Activated naive CD4-positive, alpha-beta T cell (primary cell): ENCODE data around the gene MRPL54.
A peak's percentile ranks its signal among the peaks of the same experiment; 100 is the strongest.

Experiments
- DNase-seq, 4 experiments: peaks; one replicate each; lab custom pipeline; 2025; lab: John Stamatoyannopoulos, UW

Gene MRPL54

DNA sequence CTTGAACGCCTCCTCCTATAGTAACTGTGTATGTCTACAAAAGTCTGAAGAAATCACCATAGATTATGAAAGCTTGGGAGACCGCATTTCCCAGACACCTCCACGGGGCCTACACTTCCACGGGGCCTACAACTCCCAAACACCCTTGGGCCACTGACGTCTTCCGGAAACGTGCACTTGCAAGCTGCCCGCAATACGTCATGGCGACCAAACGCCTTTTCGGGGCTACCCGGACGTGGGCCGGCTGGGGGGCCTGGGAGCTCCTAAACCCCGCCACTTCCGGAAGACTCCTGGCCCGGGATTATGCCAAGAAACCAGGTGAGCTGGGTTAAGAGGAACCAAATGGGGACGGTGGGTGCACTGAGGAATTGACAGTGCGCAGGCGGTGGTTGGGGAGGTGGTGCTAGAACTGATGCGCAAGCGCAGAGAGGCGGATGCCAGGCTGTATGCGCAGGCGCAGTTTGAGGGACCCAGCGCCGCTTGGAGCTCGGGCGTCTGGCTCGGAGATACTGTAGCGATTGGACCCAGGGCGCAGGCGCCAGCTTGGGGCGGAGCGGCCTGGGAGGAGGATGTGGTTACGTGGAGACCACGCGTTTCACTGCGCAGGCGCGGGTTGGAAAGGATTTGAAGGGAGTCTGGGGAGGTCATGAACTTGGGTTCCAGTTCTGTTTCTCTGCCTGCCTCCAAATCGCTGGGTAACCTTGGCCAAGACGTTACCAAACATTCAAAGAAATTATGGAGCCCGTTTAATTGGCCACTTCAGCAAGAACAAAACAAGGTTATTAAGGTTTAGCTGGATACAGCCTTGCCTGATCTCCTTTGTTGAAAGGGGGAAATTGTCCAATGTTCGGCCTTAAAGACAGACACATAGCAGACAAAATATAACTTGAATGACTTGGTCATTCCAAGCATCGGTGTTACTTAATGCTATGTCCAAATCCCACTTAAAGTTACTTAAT lies at the start of gene MRPL54:
TSS of gene MRPL54 (plus strand) at position 182 of the 959 bp plus-strand sequence. CDS start at position 201, 19 bp downstream.
- DNase-seq = peak; percentile 98 to 99 (median 99)

DNA sequence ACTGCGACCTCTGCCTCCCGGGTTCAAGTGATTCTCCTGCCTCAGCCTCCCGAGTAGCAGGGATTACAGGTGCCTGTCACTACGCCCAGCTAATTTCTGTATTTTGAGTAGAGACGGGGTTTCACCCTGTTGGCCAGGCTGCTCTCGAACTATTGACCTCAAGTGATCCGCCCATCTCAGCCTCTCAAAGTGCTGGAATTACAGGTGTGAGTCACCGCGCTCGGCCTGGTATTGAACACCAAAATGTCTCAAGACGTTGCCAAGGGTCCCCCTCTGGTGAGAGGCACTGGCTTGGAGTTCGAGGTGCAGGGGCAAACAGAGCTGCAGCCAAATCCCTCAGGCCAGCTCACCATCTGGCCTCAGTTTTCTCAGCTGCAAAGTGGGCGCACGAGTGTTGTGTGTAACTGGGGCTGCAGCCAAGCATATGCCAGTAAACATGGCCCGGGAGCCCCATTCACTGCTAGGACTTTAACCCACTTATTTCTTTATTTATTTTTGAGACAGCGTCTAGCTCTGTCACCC lies 46.3 kb upstream of the MRPL54 start:
- no peak for DNase-seq

DNA sequence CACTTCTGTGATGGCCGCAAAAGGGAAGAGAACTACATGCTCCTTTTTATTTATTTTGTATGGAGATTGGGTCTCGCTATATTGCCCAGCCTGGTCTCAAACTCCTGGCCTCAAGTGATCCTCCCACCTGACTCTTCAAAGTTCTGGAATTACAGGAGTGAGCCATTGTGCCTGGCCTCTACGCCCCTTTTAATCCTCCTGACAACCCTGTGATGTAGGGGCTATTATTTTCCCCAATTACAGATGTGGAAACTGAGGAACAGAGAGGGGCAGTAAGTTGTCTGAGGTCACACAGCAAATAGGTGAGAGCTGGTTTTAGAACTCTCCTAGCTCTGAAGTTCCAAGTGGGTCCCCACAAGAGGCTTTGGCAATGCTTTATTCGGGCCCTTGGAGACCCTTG lies 42.6 kb upstream of the MRPL54 start:
- no peak for DNase-seq

DNA sequence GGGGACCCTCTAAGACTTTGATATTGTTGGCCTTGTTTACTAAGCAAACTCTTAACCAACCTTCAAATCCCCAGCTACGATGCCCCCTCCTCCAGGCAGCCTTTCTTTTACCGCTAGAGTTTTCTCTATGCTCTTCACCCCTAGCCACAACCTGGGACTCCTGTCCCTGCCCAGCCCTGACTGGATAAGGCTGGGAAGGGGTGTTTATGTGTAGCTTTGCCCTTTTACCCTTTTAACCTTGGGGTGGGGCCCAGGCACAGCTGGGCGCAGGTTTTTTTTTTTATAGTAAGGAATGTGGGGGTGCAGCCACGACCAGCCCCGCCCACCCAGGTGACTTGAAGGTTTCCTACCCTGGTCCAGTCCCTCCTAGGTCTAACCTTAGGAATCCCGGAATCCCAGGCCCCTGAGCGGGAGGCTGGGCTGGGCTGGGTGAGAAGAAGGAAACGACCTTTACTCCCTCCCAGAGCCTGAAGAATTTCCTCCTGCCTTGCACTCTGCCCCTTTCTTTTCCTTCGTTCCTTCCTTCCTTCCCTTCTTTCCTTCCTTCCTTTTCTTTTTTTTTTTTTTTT lies 42.0 kb upstream of the MRPL54 start:
- DNase-seq = no peak

DNA sequence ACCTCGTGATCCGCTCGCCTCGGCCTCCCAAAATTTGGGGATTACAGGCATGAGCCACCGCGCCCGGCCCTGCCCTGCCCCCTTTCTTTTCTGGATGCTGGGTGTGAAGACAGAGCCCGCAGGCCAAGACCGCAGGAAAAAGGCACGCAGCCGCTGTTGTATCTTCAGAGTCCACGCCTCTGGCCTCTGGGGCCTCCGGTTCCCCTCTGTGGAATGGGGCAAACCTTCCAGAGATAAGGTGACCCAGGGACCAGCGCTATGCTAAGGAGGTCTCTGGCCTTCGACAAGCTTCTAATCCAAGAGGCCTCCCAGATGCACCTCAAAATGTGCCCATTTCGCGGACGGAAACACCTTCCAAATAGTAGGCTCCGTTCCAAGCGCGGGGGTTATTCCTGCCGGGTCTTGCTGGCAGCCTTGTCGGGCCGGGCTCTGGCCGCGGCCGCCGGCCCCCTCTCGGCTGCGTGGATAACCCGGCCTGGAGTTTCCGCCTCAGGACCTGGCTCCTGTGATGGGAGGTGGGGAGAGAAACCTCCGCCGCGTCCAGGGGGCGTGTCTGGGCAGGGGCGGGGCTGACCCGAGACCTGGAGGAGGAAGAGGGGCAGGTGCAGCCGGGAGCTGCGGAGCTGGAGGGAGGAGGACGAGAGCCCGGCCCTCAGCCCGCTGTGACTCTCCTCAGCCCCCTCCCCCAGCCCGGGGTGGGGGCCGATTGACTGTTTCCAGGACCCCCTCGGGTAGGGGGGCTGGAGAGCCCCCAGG lies 41.2 kb upstream of the MRPL54 start:
- peak; percentile 60 to 86 (median 74) for DNase-seq

DNA sequence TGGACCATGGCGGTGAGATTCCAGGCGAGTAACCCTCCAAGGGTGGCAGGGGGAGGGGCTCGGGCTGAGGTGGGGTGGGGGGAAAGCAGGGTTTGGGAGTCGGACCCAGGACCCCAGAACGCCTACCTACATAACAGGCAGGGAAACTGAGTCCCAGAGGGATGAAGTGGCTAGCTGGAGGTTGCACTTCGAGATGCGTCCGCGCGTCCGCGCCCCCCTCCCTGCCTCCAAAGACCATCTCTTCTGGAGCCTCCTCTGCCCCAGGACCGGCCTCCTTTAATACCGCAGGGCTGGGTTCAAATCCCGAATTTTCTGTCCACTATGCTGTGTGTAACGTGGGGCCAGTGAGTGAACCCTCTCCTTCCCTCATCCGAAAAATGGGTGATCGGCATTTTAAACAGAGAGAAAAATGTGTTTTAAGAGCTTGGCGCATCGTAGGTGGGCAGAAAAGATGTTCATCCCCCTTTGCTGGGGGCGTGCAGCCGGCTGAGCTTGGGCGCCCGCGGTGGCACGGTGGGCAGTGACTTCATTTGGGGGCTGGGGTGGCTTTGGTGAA lies 40.5 kb upstream of the MRPL54 start:
- DNase-seq = no peak

DNA sequence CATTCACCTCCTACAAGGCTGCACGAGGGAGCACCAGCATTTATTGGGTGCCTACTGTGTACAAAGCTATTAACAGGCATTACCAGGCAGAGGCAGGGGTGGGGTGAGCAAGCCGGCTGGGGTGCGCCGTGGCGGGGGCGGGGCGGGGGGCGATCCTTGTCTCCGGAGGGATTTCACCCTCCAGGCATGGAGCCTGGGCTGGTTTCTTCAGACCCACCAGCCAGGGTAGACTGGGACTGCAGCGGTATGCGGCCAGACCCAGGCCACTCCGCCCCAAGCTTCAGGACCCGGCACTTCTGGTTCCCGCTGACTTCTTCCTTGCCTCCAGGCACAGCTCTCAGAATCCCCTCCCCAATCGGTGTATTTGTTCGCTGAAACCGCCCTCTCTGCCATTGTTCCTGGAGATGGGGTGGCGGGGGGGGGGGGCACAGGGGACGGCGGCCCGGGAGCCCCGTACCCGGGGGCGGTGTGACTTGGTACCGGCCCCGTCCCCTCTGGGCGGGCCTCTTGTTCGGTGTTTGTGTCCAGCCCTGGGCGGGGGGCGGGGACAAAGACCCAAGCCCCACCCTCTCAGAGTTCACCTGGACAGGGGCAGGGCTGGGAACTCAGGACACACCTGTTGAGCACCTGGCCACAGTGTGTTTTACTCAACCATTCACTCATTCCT lies 39.9 kb upstream of the MRPL54 start:
- DNase-seq = no peak

DNA sequence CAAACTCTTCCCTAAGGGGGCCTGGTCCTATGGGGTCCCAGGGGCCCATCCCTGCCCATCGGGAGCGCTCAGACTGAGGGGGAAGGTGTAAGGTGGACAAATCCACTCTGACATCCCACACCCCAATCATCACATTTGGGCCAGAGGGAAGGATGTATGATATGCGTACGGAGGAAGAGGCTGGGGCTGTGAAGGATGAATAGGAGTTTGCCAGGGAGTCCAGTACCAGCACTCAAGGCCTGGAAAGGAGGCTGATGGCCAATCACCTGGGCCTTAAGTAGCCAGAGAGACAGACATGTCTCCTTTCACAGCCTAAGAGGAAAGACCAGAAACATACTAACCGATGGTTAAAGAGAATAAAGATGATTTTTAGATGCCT lies 39.4 kb upstream of the MRPL54 start:
- DNase-seq = no peak

DNA sequence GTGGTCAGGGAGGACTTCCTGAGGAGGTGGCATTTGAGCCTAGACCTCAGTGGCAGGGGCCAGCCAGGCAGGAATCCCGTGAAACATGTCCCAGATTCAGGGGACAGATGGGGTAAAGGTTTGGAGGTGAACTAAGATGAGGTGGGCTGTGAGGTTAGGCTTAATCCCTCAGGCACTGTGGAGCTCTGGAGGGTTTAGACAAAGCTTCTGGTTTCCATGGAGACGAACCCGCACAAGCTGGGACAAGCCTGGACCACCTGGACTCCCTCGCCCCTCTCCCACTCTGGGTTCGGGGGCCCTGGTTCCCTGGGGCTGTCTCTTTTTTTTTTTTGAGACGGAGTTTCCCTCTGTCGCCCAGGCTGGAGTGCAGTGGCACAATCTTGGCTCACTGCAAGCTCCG lies 38.6 kb upstream of the MRPL54 start:
- DNase-seq = no peak

DNA sequence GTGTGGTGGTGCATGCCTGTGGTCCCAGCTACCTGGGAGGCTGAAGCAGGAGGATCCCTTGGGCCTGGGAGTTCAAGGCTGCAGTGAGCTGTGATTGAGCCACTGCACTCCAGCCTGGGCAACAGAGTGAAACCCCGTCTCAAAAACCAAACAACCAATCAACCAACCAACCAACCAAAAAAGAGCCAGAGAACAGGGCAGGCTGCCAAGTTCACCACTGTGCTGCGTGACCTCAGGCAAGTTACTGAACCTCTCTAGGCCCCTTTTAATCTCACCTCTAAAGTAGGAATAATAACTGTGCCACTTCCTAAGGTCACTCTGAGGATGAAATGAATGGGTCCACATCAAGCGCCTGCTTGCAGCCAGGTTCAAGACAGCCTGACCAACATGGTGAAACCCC lies 37.4 kb upstream of the MRPL54 start:
- no peak for DNase-seq

DNA sequence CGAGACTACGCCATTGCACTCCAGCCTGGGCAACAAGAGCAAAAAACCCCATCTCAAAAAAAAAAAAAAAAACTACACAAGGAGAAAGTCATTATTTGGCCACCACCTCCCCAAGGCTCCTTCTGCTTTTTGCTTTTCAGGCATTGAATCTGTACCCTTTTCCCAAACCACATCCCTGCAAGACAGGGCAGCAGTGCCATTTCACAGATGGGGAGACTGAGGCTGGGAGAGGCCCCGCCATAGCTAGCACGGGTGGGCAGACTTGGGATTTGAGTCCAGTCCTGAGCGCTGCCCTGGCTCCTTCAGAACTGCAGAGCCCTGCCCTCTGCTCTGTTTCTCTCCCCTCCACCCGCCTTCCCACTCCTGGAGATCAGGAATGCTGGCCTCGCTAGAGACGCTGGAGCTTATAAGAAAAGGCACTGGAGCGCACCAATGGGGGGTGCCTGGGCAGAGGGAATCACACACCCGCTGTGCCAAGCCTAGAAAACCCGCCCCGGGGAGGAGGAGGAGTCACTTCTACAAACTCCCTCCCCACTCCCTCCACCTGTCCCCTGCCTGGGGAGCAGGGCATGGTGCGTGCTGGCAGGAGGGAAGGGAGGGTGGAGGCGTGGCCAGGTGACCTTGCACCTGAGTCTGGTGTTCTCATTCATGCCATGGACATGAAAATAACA lies 36.7 kb upstream of the MRPL54 start:
- no peak for DNase-seq

DNA sequence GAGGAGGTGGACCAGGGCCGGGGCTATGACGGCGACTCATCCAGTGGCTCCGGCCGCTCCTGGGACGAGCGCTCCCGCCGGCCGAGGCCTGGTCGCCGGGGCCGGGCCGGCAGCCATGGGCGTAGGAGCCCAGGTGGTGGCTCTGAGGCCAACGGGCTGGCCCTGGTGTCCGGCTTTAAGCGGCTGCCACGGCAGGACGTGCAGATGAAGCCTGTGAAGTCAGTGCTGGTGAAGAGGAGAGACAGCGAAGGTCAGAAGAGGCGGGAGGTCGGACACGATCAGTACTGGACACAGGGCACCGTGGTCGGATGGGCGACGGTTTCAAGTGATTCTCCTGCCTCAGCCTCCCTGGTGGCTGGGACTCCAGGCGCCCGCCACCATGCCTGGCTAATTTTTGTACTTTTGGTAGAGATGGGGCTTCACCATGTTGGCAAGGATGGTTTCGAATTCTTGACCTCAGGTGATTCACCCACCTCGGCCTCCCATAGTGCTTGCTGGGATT lies 32.0 kb upstream of the MRPL54 start:
- no peak for DNase-seq

DNA sequence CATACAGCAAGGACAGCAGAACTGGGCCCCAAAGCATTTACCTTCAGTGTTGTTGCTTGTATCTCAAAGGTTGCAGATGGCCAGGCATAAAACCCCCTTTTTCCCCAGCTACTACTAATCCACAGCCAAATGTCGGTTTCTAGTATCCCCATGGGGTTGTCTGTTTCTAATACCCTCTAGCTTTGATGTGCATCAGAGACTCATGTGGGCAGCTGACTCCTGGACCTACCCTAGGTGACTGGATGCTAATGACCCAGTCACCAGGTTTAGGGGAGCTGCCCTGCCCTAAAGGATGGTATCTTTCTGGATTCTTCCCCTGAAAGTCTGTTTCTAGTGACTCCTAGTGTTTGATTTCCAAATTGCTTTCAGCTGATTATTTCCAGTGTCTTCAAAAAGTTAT lies 30.4 kb upstream of the MRPL54 start:
- no peak for DNase-seq

DNA sequence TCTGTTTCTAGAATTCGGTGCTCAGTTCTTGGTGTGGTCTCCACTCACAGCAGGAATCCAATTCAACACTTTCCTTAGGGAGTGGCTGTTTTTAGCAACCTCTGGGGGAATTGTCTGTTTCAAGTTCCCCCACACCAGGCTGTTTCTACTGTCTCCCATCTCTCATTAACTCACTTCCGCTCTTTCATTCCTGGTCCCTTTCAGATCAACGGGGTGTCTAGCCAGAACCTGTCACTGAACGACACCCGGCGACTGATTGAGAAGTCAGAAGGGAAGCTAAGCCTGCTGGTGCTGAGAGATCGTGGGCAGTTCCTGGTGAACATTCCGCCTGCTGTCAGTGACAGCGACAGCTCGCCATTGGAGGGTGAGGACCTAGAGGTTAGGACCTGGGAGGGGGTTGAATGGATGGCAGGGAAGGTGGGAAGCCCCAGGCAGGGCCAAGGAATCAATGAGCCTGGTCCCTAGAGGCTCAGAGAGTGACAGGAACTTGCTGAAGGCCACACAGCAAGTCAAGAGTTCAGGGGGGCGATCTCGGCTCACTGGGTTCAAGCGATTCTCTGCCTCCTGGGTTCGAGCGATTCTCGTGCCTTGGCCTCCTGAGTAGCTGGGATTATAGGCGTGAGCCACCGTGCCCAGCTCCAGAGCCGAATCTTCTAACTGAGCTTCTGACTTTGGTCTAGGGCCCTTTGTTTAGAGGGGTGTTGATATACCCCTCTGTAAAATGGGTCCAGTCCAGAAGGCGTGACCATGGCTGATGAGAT lies 28.8 kb upstream of the MRPL54 start:
- no peak for DNase-seq

DNA sequence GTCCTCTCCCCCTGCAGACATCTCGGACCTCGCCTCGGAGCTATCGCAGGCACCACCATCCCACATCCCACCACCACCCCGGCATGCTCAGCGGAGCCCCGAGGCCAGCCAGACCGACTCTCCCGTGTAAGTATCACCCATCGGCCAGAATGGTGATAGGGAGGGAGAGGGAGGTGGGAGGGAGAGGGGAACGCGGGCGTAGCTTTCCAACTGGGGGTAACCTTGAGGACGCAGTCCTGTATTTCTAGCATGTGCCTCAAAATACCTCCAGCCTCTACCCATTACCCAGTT lies 28.2 kb upstream of the MRPL54 start:
- DNase-seq = no peak

DNA sequence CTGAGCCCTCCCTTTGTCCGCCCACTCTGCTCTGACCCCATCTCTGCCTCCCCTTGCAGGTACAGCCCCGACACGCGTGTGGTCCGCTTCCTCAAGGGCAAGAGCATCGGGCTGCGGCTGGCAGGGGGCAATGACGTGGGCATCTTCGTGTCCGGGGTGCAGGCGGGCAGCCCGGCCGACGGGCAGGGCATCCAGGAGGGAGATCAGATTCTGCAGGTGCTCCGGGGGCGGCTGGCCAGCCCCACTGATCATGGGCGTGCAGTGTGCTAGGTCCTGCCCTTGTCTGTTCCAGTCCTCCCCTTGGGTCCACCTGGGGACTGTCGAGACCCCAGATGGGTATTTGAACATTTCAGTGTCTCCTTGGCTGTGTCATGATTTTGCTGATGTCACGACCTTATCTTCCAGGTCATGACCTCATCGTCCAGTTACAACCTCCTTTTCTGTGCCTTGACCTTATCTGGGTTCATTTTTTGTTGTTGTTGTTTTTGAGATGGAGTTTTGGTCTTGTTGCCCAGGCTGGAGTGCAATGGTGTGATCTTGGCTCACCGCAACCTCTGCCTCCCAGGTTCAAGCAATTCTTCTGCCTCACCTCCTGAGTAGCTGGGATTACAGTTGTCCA lies 26.3 kb upstream of the MRPL54 start:
- DNase-seq = no peak

DNA sequence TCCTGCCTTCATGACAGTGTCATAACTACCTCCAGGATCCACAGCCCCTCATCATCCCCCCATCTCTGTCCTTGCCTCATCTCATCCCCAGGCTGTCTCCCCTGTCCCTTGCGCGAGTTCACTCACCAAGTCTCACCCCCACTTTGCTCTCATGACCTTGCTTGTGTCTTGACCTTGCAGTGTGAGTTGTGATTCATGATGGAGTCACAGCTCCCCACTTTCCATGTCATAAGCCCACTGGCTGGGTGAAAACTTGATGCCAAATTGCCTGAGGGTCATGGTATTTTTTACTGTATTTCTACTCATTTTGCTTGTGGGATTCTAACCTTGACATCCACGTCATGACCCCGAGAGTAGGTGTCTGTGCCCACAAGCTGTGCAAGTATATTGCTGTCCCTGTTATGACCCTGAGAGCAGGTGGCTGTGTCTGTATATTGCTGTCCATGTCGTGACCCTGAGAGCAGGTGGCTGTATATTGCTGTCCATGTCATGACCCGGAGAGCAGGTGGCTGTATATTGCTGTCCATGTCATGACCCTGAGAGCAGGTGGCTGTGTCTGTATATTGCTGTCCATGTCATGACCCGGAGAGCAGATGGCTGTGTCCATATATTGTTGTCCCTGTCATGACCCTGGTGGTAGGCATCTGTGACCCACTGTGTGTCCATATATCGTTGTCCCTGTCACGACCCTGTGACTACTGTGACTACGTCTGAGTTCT lies 24.8 kb upstream of the MRPL54 start:
- no peak for DNase-seq

DNA sequence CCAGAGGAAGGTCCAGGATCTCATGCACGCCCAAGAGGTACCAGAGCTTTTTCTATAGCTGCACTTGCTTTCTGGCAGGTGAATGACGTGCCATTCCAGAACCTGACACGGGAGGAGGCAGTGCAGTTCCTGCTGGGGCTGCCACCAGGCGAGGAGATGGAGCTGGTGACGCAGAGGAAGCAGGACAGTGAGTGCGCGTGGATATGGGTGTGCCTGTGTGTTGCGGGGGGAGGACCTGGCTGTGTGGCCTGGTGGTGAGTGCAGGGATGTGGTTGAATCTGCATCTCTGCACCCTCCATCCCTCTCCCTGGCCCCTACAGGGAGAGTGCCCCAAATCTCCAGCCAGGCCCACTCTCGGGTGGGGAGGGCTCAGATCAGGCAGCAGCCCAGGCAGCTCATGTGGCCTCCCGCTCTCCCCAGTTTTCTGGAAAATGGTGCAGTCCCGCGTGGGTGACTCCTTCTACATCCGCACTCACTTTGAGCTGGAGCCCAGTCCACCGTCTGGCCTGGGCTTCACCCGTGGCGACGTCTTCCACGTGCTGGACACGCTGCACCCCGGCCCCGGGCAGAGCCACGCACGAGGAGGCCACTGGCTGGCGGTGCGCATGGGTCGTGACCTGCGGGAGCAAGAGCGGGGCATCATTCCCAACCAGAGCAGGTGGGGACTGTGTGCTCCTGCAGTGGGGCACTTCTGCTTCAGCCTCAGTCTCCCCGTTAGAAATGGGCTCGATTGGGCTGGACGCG lies 23.8 kb upstream of the MRPL54 start:
- no peak for DNase-seq

DNA sequence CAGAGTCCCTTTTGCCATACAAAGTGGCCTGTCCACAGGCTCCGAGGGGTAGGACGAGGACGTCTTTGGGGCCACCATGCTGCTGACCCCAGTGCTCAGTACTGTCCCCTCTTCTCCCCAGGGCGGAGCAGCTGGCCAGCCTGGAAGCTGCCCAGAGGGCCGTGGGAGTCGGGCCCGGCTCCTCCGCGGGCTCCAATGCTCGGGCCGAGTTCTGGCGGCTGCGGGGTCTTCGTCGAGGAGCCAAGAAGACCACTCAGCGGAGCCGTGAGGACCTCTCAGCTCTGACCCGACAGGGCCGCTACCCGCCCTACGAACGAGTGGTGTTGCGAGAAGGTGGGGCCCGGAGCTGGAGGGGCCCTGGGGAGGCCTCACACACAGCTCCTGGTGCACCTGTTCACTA lies 22.1 kb upstream of the MRPL54 start:
- no peak for DNase-seq
